K562 (cell line): ENCODE results near the gene DNAJC15. TPM values are rescaled to one million over a fixed set of nuclear protein-coding genes. Genes with fewer than 3 reads are reported as not detected.

Experiments used
- ATAC-seq: fragments of 200-7000 bp; cut with Tn5 transposase; 3 replicates; pipeline ENCODE4 v1.9.1; 2020; ENCODE audit warnings: moderate library complexity
- BruUV-seq: library from RNA; stranded (reverse); fragments of 400-500 nt; replicated peaks from 2 replicates; lab custom pipeline; 2021; lab: Mats Ljungman, UMichigan
- CTCF ChIA-PET: fragments of 300-600 bp; formaldehyde crosslinking; extraction: SDS; loops from one replicate; lab custom pipeline; 2021; ENCODE audit warnings: low intra/inter-chr PET ratio; lab: Yijun Ruan, JAX
- POLR2A ChIA-PET: fragments of 300-600, 350-650 bp; sonication (Branson Sonifier 250); formaldehyde crosslinking; extraction: SDS; loops from one replicate; lab custom pipeline; 2021; ENCODE audit warnings: antibody characterized with exemption, inconsistent platforms; lab: Yijun Ruan, JAX
- DNase-seq, 4 experiments: peaks; one replicate each; pipeline versions ENCODE4 v3.0.0 to v3.0.0-alpha.2; 2011 to 2018; ENCODE audit warnings: low spot score in 3 of 4, mixed read lengths in 3 of 4; ENCODE audit errors: extremely low read depth in 1 of 4
- FAIRE-seq: peaks from 2 replicates; lab custom pipeline; 2011; peaks lifted over from hg19 to GRCh38; lab: Jason Lieb, UNC
- H2AFZ ChIP-seq: 2 replicates; pipeline ENCODE4 v1.6.0; 2011; ENCODE audit warnings: low read depth, low read length, control low read depth, inconsistent platforms
- H3K27ac ChIP-seq: fragments of 200-600 bp; 3 replicates; pipeline ENCODE4 v1.8.0; 2011; ENCODE audit warnings: low read depth, mild to moderate bottlenecking, control low read depth, inconsistent platforms, low read length, moderate library complexity, mixed read lengths; ENCODE audit errors: extremely low read depth
- H3K27me3 ChIP-seq, 2 experiments: fragments of 300-600 bp in 1 of 2; 2 replicates in 1 of 2; 3 replicates in 1 of 2; pipeline versions ENCODE4 v1.6.0 to v1.8.0; 2011; ENCODE audit warnings: inconsistent platforms in 2 of 2, low read length in 2 of 2, mild to moderate bottlenecking in 1 of 2, mixed read lengths in 1 of 2, moderate library complexity in 1 of 2; ENCODE audit not compliant: control insufficient read depth in 2 of 2, insufficient read depth in 2 of 2
- H3K36me3 ChIP-seq: fragments of 300-600 bp; 3 replicates; pipeline ENCODE4 v1.8.0; 2011; ENCODE audit warnings: mild to moderate bottlenecking, low read length, inconsistent platforms; ENCODE audit not compliant: control insufficient read depth, insufficient read depth
- H3K4me1 ChIP-seq, 2 experiments: fragments of 200-600 bp in 1 of 2; replicated peaks in 1 of 2; 2 replicates in 1 of 2; 3 replicates in 1 of 2; pipeline versions ENCODE4 v1.5.1 to v1.8.0; 2011; ENCODE audit warnings: inconsistent platforms in 2 of 2, low read length in 2 of 2, mild to moderate bottlenecking in 1 of 2, mixed read lengths in 1 of 2, moderate library complexity in 1 of 2; ENCODE audit not compliant: control insufficient read depth in 2 of 2, insufficient read depth in 2 of 2
- H3K4me2 ChIP-seq: 2 replicates; pipeline ENCODE4 v1.6.1; 2011; ENCODE audit warnings: low read length, control low read depth, inconsistent platforms, mixed read lengths; ENCODE audit not compliant: insufficient read depth
- H3K4me3 ChIP-seq: fragments of 200-600 bp; sonication (generic), shearing (Covaris generic); 2 replicates; pipeline ENCODE4 v1.5.1; 2016; ENCODE audit warnings: control low read depth, inconsistent platforms
- H3K79me2 ChIP-seq: fragments of 200-600 bp; 3 replicates; pipeline ENCODE4 v1.8.0; 2011; ENCODE audit warnings: low read length, inconsistent platforms; ENCODE audit not compliant: control insufficient read depth, insufficient read depth
- H3K9ac ChIP-seq, 2 experiments: 2 replicates each; pipeline versions ENCODE4 v1.6.0 to v1.6.1; 2011; ENCODE audit warnings: low read depth in 2 of 2, low read length in 2 of 2, control low read depth in 1 of 2, inconsistent platforms in 1 of 2, mild to moderate bottlenecking in 1 of 2, mixed read lengths in 1 of 2; ENCODE audit not compliant: insufficient read depth in 1 of 2
- H3K9me1 ChIP-seq: one replicate; pipeline ENCODE4 v1.6.0; 2011; ENCODE audit warnings: inconsistent platforms, mild to moderate bottlenecking, low read length, moderate library complexity; ENCODE audit not compliant: control insufficient read depth, insufficient read depth
- H3K9me3 ChIP-seq: replicated peaks from 2 replicates; pipeline ENCODE4 v1.5.1; 2011; ENCODE audit warnings: low read depth, low read length, inconsistent platforms; ENCODE audit not compliant: control insufficient read depth, insufficient read depth
- H4K20me1 ChIP-seq: replicated peaks from 2 replicates; pipeline ENCODE4 v1.6.1; 2011; ENCODE audit warnings: low read length, inconsistent platforms, mixed read lengths; ENCODE audit not compliant: control insufficient read depth, insufficient read depth
- BRD9 ChIP-seq: fragments of 450-650 bp; IDR thresholded peaks from 2 replicates; pipeline ENCODE4 v1.6.1; 2018; ENCODE audit warnings: low read depth; ENCODE audit not compliant: partially characterized antibody
- C11orf30 ChIP-seq: fragments of 450-650 bp; IDR thresholded peaks from 2 replicates; pipeline ENCODE4 v1.6.1; 2016; ENCODE audit warnings: low read depth, mild to moderate bottlenecking
- CBX8 ChIP-seq: fragments of 200-600 bp; sonication (generic); IDR thresholded peaks from 2 replicates; pipeline ENCODE4 v1.6.1; 2012; ENCODE audit warnings: borderline replicate concordance, mixed run types, low read depth, mild to moderate bottlenecking, moderate library complexity, mixed read lengths, low read length, control low read depth, inconsistent platforms; ENCODE audit not compliant: poor library complexity, severe bottlenecking; ENCODE audit errors: extremely low read depth
- ELF1 ChIP-seq: fragments of 200-800 bp; sonication (Bioruptor generic); IDR thresholded peaks from 2 replicates; pipeline ENCODE4 v1.6.1; 2016; ENCODE audit warnings: missing genetic modification characterization, missing compliant biosample characterization
- FOXA1 ChIP-seq: fragments of 450-650 bp; IDR thresholded peaks from 2 replicates; pipeline ENCODE4 v1.6.1; 2016; ENCODE audit warnings: mild to moderate bottlenecking, borderline replicate concordance
- FOXK2 ChIP-seq, 2 experiments: fragments of 450-650 bp; IDR thresholded peaks in 1 of 2; conservative IDR thresholded peaks in 1 of 2; 2 replicates each; pipeline ENCODE4 v1.6.1; 2016; ENCODE audit warnings: low read depth in 2 of 2, mild to moderate bottlenecking in 1 of 2
- GABPB2 ChIP-seq: fragments of 250-450 bp; sonication (Bioruptor Pico); conservative IDR thresholded peaks from 2 replicates; pipeline ENCODE4 v1.5.1; 2021; ENCODE audit warnings: mild to moderate bottlenecking
- GTF2A2 ChIP-seq: IDR thresholded peaks from 2 replicates; pipeline ENCODE4 v1.6.1; 2016; ENCODE audit warnings: mild to moderate bottlenecking, missing genetic modification characterization, missing compliant biosample characterization
- HINFP ChIP-seq: fragments of 450-650 bp; conservative IDR thresholded peaks from 2 replicates; pipeline ENCODE4 v1.6.1; 2016; ENCODE audit warnings: missing genetic modification characterization, low read depth, mild to moderate bottlenecking, control low read depth, missing compliant biosample characterization
- MAFF ChIP-seq: IDR thresholded peaks from 2 replicates; pipeline ENCODE4 v1.6.1; 2012; ENCODE audit warnings: low read length, improper control_type of control experiment
- MAFG ChIP-seq: fragments of 450-650 bp; conservative IDR thresholded peaks from 2 replicates; pipeline ENCODE4 v1.6.1; 2016; ENCODE audit warnings: missing genetic modification characterization, missing compliant biosample characterization
- MEIS2 ChIP-seq: fragments of 450-650 bp; IDR thresholded peaks from 2 replicates; pipeline ENCODE4 v1.6.1; 2014; ENCODE audit warnings: mild to moderate bottlenecking; ENCODE audit not compliant: partially characterized antibody
- NFE2L1 ChIP-seq: fragments of 450-650 bp; IDR thresholded peaks from 2 replicates; pipeline ENCODE4 v1.6.1; 2016; ENCODE audit warnings: missing genetic modification characterization, low read depth, mild to moderate bottlenecking, missing compliant biosample characterization, moderate library complexity, borderline replicate concordance
- NR4A1 ChIP-seq, 2 experiments: fragments of 250-450 bp in 1 of 2; fragments of 450-650 bp in 1 of 2; sonication (Bioruptor Pico) in 1 of 2; IDR thresholded peaks; 2 replicates each; pipeline versions ENCODE4 v1.4.0 to v1.6.1; 2016 to 2020; ENCODE audit warnings: mild to moderate bottlenecking in 2 of 2, missing compliant biosample characterization in 1 of 2, missing genetic modification characterization in 1 of 2, moderate library complexity in 1 of 2
- PRMT5 ChIP-seq: sonication (generic); formaldehyde crosslinking; IDR thresholded peaks from 2 replicates; pipeline ENCODE4 v1.5.0; 2020; ENCODE audit warnings: missing genetic modification reagents
- PTBP1 ChIP-seq: fragments of 200-400 bp; formaldehyde crosslinking; IDR thresholded peaks from 2 replicates; pipeline ENCODE4 v1.6.1; 2017; ENCODE audit warnings: low read depth, low read length
- RFX5 ChIP-seq: IDR thresholded peaks from 2 replicates; pipeline ENCODE4 v1.6.1; 2011; ENCODE audit warnings: low read depth, mild to moderate bottlenecking, improper control_type of control experiment, low read length
- SLC30A9 ChIP-seq: fragments of 250-450 bp; sonication (Bioruptor Pico); IDR thresholded peaks from 2 replicates; pipeline ENCODE4 v1.8.0; 2022; ENCODE audit warnings: mild to moderate bottlenecking, moderate library complexity
- SP2 ChIP-seq: IDR thresholded peaks from 2 replicates; pipeline ENCODE4 v1.6.1; 2011; ENCODE audit warnings: mild to moderate bottlenecking, low read depth, low read length, moderate library complexity; ENCODE audit not compliant: poor library complexity, severe bottlenecking; ENCODE audit errors: extremely low read depth
- SRF ChIP-seq, 2 experiments: fragments of 250-450, 450-650 bp in 1 of 2; sonication (Bioruptor Pico) in 1 of 2; sonication (generic) in 1 of 2; formaldehyde crosslinking; IDR thresholded peaks; 2 replicates each; pipeline versions ENCODE4 v1.5.0 to v1.5.1; 2020 to 2022; ENCODE audit warnings: mild to moderate bottlenecking in 1 of 2, missing genetic modification reagents in 1 of 2
- ZNF23 ChIP-seq: fragments of 250-450 bp; sonication (Bioruptor Pico); IDR thresholded peaks from 2 replicates; pipeline ENCODE4 v1.4.0; 2020; ENCODE audit warnings: mild to moderate bottlenecking
- ZNF316 ChIP-seq: fragments of 450-650 bp; IDR thresholded peaks from 2 replicates; pipeline ENCODE4 v1.6.1; 2016
- ZNF324 ChIP-seq: fragments of 250-450 bp; sonication (Bioruptor Pico); IDR thresholded peaks from 2 replicates; pipeline ENCODE4 v1.4.0; 2020; ENCODE audit warnings: mild to moderate bottlenecking
- WGBS: fragments of 100-300 bp; shearing (Covaris generic); methylation state at CpG from one replicate; pipeline ENCODE4 v1.1.6; 2016; ENCODE audit warnings: low coverage, mixed read lengths; ENCODE audit not compliant: insufficient coverage; ENCODE audit errors: missing lambda C conversion rate; 5-methylcytosine and 5-hydroxymethylcytosine counted together
- in situ Hi-C: fragments of 300-500 bp; cut with MboI; formaldehyde crosslinking; loops from 4 replicates; pipeline ENCODE4 v1.15.0; 2018; ENCODE audit warnings: inconsistent platforms, mixed read lengths
- intact Hi-C: fragments of 100-400 bp; cut with micrococcal nuclease; formaldehyde crosslinking; loops from 2 replicates; pipeline ENCODE4 v1.14.2; 2022
- polyA plus RNA-seq, 8 experiments: library from polyadenylated mRNA; depleted of rRNA in 4 of 8; stranded (reverse) in 5 of 8; unstranded in 3 of 8; fragments of >200 nt; fragmentation: Nextera tagmentation in 2 of 8; fragmentation: Illumina TruSeq in 1 of 8; extraction: Ambion mirVana in 2 of 8; extraction: Trizol in 1 of 8; gene quantifications; 2 replicates each; pipeline versions ENCODE4 v1.2.1 to v1.2.3, GENCODE V29; 2011 to 2014; ENCODE audit warnings: inconsistent platforms in 1 of 8, missing spikeins in 1 of 8
- total RNA-seq, 7 experiments: library from RNA; depleted of rRNA in 6 of 7; stranded (reverse); fragments of >200 nt in 6 of 7; fragmentation: Illumina TruSeq in 2 of 7; extraction: Trizol in 2 of 7; gene quantifications; 2 replicates each; pipeline versions ENCODE4 v1.2.1 to v1.2.3, GENCODE V29; 2011 to 2021; ENCODE audit warnings: low replicate concordance in 1 of 7

The DNAJC15 gene
- total and polyA plus RNA-seq, 9 of the 15 experiments (the other 6 are each of a cell fraction or from before 2014, with no cell fraction given) = 0.47 to 3.8 (median 1.0) TPM

GRCh38 chr13:43145534-43146196, 122.3 kb downstream of the DNAJC15 start:
- DNase-seq = no peak
- Histone ChIP-seq H3K79me2 (no peaks in the 10 kb centered on the region), H3K4me3 (no peak overlapping the region), H3K27me3 (no peaks in the 10 kb centered on the region), H4K20me1 (no peaks in the 10 kb centered on the region), H3K4me1 (no peaks in the 10 kb centered on the region), H3K4me2 (no peak overlapping the region), H2AFZ (no peak overlapping the region), H3K27ac (no peak overlapping the region), H3K9me1 (no peaks in the 10 kb centered on the region), H3K9me3 (no peaks in the 10 kb centered on the region), H3K9ac (no peak overlapping the region), H3K36me3 (no peaks in the 10 kb centered on the region)
- POLR2A ChIA-PET = no interaction called here
- intact Hi-C loops (no loop called here), in situ Hi-C loops (no loop called here)
- ATAC-seq = no peak
- no TSS peak for BruUV-seq
- CTCF ChIA-PET = no interaction called here
- 0% methylated on average over 8 of the region's 8 CpGs for WGBS
- FAIRE-seq = no peak
- TF ChIP-seq ELF1 (tag) = no peak
- no peak for TF ChIP-seq SP2
- no peak for TF ChIP-seq SRF (CRISPR knock-in tag; IDR thresholded peaks at IDR 0.05)
- TF ChIP-seq FOXK2 (conservative IDR thresholded peaks at IDR 0.05 in 1 of 2, IDR thresholded peaks at IDR 0.05 in 1 of 2; ENCODE audit: low read depth in 2 of 2) = no peak
- TF ChIP-seq CBX8 = no peak
- TF ChIP-seq NFE2L1 (tag) = peak; percentile 14; the same call in 1 of the 2 replicates
- no peak for TF ChIP-seq GTF2A2
- no peak for TF ChIP-seq SLC30A9 (CRISPR knock-in tag)
- no peak for TF ChIP-seq GABPB2 (CRISPR knock-in tag)
- no peak for TF ChIP-seq BRD9
- TF ChIP-seq NR4A1 (CRISPR knock-in tag; IDR thresholded peaks at IDR 0.05) = no peak
- no peak for TF ChIP-seq NR4A1 (tag; IDR thresholded peaks at IDR 0.05)
- TF ChIP-seq FOXA1 = no peak
- peak; percentile 68 for TF ChIP-seq MAFG
- TF ChIP-seq ZNF316 = 0 out of 2 replicates have a peak, but pooled peaks have one; percentile 8
- no peak for TF ChIP-seq ZNF23 (CRISPR knock-in tag)
- no peak for TF ChIP-seq PTBP1
- TF ChIP-seq ZNF324 (CRISPR knock-in tag) = no peak
- TF ChIP-seq C11orf30 = 0 out of 2 replicates have a peak, but pooled peaks have one; percentile 4
- TF ChIP-seq HINFP (tag) = no peak
- 0 out of 2 replicates have a peak, but pooled peaks have one; percentile 22 for TF ChIP-seq MAFF
- TF ChIP-seq MEIS2 = no peak
- TF ChIP-seq RFX5 = no peak
- no peak for TF ChIP-seq PRMT5
